Hepatocyte (in vitro differentiated cells): ENCODE results near the gene NPR1. TPM values are rescaled to one million over a fixed set of nuclear protein-coding genes. Genes with fewer than 3 reads are reported as not detected.

Experiments
- DNase-seq: peaks from one replicate; pipeline ENCODE4 v3.0.0-alpha.2; 2016; ENCODE audit warnings: low spot score
- H2AFZ ChIP-seq: fragments of 200-600 bp; sonication (generic); 2 replicates; pipeline ENCODE4 v1.6.0; 2016; ENCODE audit warnings: antibody characterized with exemption, mild to moderate bottlenecking
- H3K27ac ChIP-seq: fragments of 200-600 bp; sonication (generic); 2 replicates; pipeline ENCODE4 v1.5.1; 2016; ENCODE audit warnings: mild to moderate bottlenecking
- H3K27me3 ChIP-seq: fragments of 200-600 bp; sonication (generic); 2 replicates; pipeline ENCODE4 v1.6.1; 2016
- H3K36me3 ChIP-seq: fragments of 200-600 bp; sonication (generic); replicated peaks from 2 replicates; pipeline ENCODE4 v1.5.1; 2016; ENCODE audit warnings: low read depth; ENCODE audit not compliant: insufficient read depth
- H3K4me1 ChIP-seq: fragments of 200-600 bp; sonication (generic); 2 replicates; pipeline ENCODE4 v1.5.1; 2016; ENCODE audit warnings: mild to moderate bottlenecking, moderate library complexity; ENCODE audit not compliant: insufficient read depth
- H3K4me2 ChIP-seq: fragments of 200-600 bp; sonication (generic); 2 replicates; pipeline ENCODE4 v1.6.0; 2016
- H3K4me3 ChIP-seq: fragments of 200-600 bp; sonication (generic); 2 replicates; pipeline ENCODE4 v1.5.1; 2016; ENCODE audit warnings: mild to moderate bottlenecking
- H3K79me2 ChIP-seq: fragments of 200-600 bp; sonication (generic); 2 replicates; pipeline ENCODE4 v1.6.0; 2017; ENCODE audit warnings: mild to moderate bottlenecking
- H3K9me2 ChIP-seq: fragments of 200-600 bp; sonication (generic); replicated peaks from 2 replicates; pipeline ENCODE4 v1.6.0; 2017; ENCODE audit warnings: mild to moderate bottlenecking; ENCODE audit not compliant: insufficient read depth
- H3K9me3 ChIP-seq: fragments of 200-600 bp; sonication (generic); 2 replicates; pipeline ENCODE4 v1.5.1; 2016; ENCODE audit warnings: low read depth, mild to moderate bottlenecking
- H4K20me1 ChIP-seq: fragments of 200-600 bp; sonication (generic); 2 replicates; pipeline ENCODE4 v1.6.0; 2016; ENCODE audit warnings: mild to moderate bottlenecking; ENCODE audit not compliant: insufficient read depth, poor library complexity, severe bottlenecking
- EZH2 ChIP-seq: fragments of 200-600 bp; sonication (generic); IDR thresholded peaks from 2 replicates; pipeline ENCODE4 v1.6.1; 2016; ENCODE audit warnings: antibody characterized with exemption, mild to moderate bottlenecking, borderline replicate concordance
- EZH2phosphoT487 ChIP-seq: fragments of 200-600 bp; sonication (generic); IDR thresholded peaks from one replicate; pipeline ENCODE4 v1.6.1; 2018; ENCODE audit warnings: antibody characterized with exemption, mild to moderate bottlenecking, low read depth, moderate library complexity; ENCODE audit not compliant: unreplicated experiment, severe bottlenecking
- WGBS: methylation state at CpG from one replicate; pipeline ENCODE4 v1.1.6; 2016; ENCODE audit warnings: low lambda C conversion rate; ENCODE audit errors: missing lambda C conversion rate; 5-methylcytosine and 5-hydroxymethylcytosine counted together
- polyA plus RNA-seq: library from polyadenylated mRNA; unstranded; fragments of >200 nt; fragmentation: Nextera tagmentation; extraction: Ambion mirVana; gene quantifications from 2 replicates; pipeline ENCODE4 v1.2.1, GENCODE V29; 2016
- total RNA-seq: library from RNA; depleted of rRNA; stranded (reverse); fragments of >200 nt; gene quantifications from 2 replicates; pipeline ENCODE4 v1.2.3, GENCODE V29; 2014
- TF ChIP-seq, protein P1 (sequence below): fragments of 200-600 bp; sonication (generic); IDR thresholded peaks from 2 replicates; pipeline ENCODE4 v1.5.1; 2016; ENCODE audit warnings: antibody characterized with exemption, mild to moderate bottlenecking; ENCODE audit not compliant: poor library complexity

NPR1 gene
- total and polyA plus RNA-seq, 2 experiments from 2014 or later, result 2.8 to 3.0 TPM

DNA sequence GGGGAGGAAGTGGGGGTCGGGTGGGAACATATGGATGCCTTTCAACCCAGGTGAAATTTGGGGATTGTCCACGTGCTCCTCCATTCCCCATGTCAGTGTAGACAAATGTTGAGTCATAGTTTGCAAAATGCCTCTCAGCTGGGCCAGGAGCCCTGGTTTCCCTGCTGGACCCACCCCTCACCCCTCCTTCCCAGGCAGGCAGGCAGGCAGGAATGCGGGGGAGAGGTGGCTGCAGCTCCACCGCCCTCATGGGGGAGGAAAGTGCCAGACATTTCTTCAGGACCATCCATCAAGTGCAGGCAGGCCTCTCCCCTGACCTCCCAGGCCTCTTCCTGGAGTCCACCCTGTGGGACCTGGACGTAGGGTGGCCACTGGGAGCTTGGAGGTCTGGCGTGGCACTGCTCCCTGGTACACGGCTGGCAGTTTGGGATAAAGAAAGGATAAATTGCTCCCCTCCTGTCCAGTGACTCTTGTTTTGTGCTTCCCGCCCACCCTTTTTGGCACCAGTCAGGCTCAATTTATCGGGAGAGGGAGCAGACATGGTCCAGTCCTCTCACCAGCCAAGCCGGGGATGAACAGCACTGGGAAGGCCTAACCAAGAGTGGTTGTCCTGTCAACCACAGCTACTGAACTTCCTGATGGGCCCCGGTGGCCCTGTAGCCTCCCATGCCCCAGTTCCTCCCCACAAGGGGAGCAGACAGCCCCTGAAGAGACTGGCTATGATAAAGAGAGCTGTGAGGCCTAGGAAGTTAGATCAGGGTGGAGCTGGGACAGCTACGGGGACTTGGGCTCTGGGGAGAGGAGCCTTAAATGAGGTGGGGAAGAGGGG, 18.9 kb downstream of the NPR1 start:
- H2AFZ ChIP-seq, result peak overlapping the region; percentile 60
- TF ChIP-seq, protein P1, sequence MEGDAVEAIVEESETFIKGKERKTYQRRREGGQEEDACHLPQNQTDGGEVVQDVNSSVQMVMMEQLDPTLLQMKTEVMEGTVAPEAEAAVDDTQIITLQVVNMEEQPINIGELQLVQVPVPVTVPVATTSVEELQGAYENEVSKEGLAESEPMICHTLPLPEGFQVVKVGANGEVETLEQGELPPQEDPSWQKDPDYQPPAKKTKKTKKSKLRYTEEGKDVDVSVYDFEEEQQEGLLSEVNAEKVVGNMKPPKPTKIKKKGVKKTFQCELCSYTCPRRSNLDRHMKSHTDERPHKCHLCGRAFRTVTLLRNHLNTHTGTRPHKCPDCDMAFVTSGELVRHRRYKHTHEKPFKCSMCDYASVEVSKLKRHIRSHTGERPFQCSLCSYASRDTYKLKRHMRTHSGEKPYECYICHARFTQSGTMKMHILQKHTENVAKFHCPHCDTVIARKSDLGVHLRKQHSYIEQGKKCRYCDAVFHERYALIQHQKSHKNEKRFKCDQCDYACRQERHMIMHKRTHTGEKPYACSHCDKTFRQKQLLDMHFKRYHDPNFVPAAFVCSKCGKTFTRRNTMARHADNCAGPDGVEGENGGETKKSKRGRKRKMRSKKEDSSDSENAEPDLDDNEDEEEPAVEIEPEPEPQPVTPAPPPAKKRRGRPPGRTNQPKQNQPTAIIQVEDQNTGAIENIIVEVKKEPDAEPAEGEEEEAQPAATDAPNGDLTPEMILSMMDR, result no peak
- TF ChIP-seq EZH2phosphoT487 (no peak), EZH2 (no peak)
- no peaks in the 10 kb centered on the region for H3K79me2 ChIP-seq
- DNase-seq, result peak; percentile 41
- no peaks in the 10 kb centered on the region for H3K36me3 ChIP-seq
- no peak overlapping the region for H3K4me3 ChIP-seq
- no peaks in the 10 kb centered on the region for H3K27me3 ChIP-seq
- H3K9me2 ChIP-seq, result no peaks in the 10 kb centered on the region
- peak overlapping the region; percentile 37 for H3K27ac ChIP-seq
- H3K4me1 ChIP-seq, result no peaks in the 10 kb centered on the region
- no peak overlapping the region for H3K4me2 ChIP-seq
- no peaks in the 10 kb centered on the region for H4K20me1 ChIP-seq
- H3K9me3 ChIP-seq, result no peaks in the 10 kb centered on the region
- WGBS, result 66% methylated on average over 12 of the region's 12 CpGs

DNA sequence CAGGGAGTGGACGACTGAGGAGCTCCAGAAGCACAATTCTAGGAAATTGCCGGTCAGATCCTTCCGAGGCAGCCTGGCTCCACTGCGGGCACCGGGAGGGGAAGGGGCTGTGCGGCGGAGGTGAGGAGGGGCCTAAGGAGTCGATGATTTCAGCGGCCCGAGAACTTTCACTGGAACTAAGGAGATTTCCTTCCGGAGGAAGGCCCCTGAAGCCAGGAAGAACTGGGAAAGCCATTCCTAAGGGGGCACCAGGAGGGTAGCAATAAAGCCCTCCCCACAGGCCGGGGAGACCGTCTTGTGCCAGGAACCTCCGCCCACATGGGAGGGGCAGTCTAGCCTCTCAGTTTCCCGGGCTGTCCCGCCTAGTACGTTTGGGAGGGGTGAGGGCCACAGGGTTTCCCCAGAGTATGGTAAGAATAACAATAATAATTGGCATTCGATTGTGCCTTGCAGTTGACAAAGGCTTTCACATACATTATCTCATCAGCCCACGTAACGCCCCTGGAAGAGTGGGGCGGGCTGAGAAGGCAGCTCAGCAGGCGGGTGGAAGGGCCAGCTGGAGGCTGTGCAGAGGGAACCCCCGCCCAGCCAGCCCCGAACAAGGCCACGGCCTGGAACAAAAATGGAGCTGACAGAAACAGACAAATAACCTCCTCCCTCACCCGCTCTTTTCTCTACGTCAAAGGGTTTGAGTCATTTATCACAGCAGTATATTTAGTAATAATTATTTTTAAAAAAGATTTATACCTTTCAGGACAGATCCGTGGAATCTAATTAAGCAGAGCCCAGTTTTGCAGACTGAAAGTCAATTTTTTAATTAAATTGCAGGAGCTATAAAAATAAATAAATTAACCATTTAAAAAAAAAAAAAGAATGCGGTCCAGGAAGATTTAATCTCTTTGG, 19.8 kb downstream of the NPR1 start:
- Histone ChIP-seq H3K9me3 (no peaks in the 10 kb centered on the region), H3K27me3 (no peaks in the 10 kb centered on the region), H3K36me3 (no peaks in the 10 kb centered on the region), H2AFZ (peak overlapping the region; percentile 60), H4K20me1 (no peaks in the 10 kb centered on the region), H3K79me2 (no peaks in the 10 kb centered on the region), H3K4me2 (no peak overlapping the region), H3K4me3 (no peak overlapping the region), H3K9me2 (no peaks in the 10 kb centered on the region), H3K27ac (peak overlapping the region; percentile 37), H3K4me1 (no peaks in the 10 kb centered on the region)
- no peak for DNase-seq
- 66% methylated on average over 29 of the region's 29 CpGs for WGBS
- TF ChIP-seq EZH2 (no peak), EZH2phosphoT487 (no peak)
- TF ChIP-seq, protein P1, result no peak

DNA sequence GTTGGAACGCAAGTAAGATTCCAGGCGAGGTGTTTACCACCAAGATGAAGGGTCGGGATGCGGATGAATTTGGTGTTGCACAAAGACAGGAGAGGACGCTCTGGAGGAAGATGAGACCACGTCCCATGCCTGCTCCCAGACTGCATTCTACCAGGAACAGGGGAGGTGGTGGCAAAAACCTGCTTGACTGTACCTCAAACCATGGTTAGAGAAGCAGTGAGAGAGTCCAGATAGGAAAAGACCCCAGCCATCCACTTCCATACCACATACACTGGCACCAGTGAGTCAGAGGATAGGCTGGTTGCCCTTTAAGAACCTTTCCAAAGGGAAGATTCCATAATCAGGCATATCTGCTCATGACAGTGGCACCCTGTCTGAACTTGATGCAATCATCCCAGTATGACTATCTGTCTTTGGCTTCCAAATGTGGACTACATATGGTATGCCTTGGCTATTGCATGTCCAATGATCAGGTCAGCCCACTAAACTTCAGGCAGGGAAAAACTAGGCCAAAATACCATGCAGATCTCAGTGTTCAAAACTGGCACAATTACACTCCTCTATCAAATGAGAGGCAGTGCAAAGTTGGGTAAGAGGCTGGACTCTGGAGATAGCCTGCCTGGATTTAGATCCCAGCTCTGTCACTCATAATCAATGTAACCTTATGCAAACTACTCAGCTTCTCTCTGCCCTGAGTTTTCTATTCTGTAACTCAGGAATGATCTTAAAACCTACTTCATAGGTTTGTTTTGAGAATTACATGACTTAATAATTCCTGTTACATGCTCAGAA, 20.6 kb downstream of the NPR1 start:
- H3K27ac ChIP-seq, result no peak overlapping the region
- no peak overlapping the region for H3K4me2 ChIP-seq

More for the DNA sequence above, 20.6 kb downstream of the NPR1 start:
- H3K36me3 ChIP-seq, result no peaks in the 10 kb centered on the region
- no peak overlapping the region for H2AFZ ChIP-seq
- no peak overlapping the region for H3K4me3 ChIP-seq
- H3K9me3 ChIP-seq, result no peaks in the 10 kb centered on the region
- no peaks in the 10 kb centered on the region for H4K20me1 ChIP-seq
- no peaks in the 10 kb centered on the region for H3K27me3 ChIP-seq
- 98% methylated on average over 6 of the region's 6 CpGs for WGBS
- H3K9me2 ChIP-seq, result no peaks in the 10 kb centered on the region
- H3K79me2 ChIP-seq, result no peaks in the 10 kb centered on the region
- TF ChIP-seq EZH2phosphoT487 (no peak), EZH2 (no peak)
- TF ChIP-seq, protein P1, result no peak
- DNase-seq, result no peak
- no peaks in the 10 kb centered on the region for H3K4me1 ChIP-seq
